Fibroblast of mammary gland (primary cell): ENCODE results near the gene SLC39A1.

Experiments
- DNase-seq: peaks from one replicate; pipeline ENCODE4 v3.0.0-alpha.2; 2010; ENCODE audit warnings: low read depth
- H3K4me3 ChIP-seq: 2 replicates; pipeline ENCODE4 v1.5.1; 2011; ENCODE audit warnings: low read depth, mild to moderate bottlenecking, low read length, moderate library complexity; ENCODE audit not compliant: control insufficient read depth
- CTCF ChIP-seq: conservative IDR thresholded peaks from 2 replicates; pipeline ENCODE4 v1.5.1; 2011; ENCODE audit warnings: low read depth, low read length, inconsistent platforms; ENCODE audit not compliant: control insufficient read depth, insufficient read depth

The SLC39A1 gene

DNA sequence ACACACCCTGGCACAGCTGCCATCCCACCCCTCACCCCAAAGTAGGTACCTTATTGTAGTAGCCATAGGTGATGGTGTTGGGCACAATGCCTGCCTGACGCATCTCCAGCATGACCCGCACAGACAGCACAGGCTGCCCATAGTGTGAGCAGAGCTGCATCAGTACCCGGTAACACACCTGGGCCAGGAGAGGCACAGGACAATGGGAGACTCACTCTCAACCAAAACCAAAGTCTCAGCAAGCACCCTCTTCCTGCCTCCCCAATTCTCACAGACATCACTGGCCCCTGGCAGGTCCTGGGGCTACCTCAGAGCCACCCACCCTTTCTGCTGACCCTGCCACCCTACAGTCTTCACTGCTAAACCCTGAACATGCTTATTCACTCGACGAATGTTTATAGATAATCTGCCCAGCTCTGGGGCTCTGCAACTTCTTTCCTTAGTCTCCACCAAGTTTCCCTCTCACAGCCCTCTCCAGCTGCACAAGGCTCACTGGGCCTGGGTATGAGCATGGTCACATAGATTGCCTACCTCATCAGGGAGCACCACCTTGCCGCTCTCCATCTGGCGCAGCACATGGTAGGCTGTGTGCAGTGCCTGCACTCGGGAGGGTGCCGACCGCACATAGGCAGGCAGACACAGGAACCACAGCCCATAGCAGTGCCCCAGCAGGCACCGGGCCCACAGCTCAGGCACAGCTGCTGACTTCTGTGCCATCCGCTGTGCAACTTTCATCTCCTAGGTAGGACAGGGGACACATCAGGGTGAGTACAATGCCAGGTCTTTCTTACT, 27.1 kb downstream of the SLC39A1 start:
- H3K4me3 ChIP-seq, result no peak overlapping the region
- DNase-seq, result no peak
- TF ChIP-seq CTCF, result no peak

GRCh38 chr1:153934746-153935145, 28.6 kb downstream of the SLC39A1 start:
- DNase-seq, result no peak
- H3K4me3 ChIP-seq, result no peak overlapping the region
- no peak for TF ChIP-seq CTCF

GRCh38 chr1:153933955-153934354, 29.4 kb downstream of the SLC39A1 start:
- no peak for TF ChIP-seq CTCF
- no peak overlapping the region for H3K4me3 ChIP-seq

DNA sequence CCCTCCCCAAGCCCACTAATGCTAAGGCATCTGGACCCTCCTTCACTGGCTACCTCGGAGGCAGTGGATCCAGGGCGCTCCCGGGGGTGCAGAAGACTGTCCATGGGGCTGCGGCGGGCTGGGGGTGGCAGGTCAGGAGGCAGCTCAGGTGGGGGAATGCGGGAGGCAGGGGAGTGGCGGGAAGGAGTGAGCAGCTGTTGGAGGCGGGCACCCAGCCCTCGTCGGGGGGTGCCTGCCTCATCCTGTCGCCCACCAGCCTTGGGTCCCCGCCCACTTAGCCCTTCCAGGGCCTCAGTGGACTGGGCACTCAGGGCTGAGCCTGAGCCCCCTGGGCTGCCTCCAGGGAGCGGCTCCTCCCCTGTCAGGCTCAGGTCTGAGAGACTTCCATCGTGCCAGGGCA, 29.9 kb downstream of the SLC39A1 start:
- H3K4me3 ChIP-seq, result no peak overlapping the region
- no peak for DNase-seq
- TF ChIP-seq CTCF, result no peak

More at GRCh38 chr1:153933955-153934354, 29.4 kb downstream of the SLC39A1 start:
- no peak for DNase-seq

DNA sequence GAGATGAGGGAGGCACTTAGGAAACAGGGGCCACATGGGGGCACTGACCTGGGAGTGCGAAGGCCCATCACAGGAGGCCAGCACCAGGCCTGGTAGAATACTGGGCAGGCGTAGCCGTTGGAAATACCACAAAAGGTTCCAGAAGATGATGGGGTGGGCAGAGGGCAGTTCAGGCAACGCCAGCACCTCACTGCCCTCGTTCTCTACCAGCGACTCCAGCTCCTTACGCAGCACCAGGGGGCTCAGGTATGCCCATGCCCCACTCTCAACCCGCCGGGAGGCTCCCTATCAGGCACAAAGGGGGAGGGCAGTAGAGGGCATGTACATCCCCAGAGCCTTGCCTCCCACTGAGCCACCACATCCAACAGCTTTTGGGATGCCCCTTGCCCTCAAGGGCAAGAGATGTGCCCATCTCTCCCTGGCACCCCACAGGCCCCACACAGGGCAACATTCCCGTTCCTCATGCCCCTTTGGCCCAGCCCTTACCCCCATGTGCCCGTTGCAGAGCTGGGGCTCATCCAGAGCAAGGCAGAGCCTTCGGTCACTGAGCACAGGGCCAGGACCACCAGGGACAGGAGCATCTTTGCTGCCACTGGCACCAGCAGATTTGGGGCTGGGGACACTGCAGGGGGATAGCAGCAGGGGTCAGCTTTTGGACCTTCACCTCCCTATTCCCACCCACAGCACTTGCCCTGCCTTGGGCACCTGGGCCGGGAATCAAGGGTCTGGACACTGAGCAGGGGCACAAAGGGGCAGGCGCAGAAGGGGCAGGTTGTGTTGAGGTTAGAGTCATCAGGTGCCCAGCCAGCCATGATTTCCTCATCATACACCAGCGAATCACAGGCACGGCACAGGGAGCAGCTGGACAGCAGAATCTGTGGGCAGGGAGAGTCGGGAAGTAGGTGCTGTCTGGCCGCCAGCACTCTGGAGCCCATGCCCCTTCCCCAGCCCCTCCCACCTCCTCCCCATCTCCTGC, 30.9 kb downstream of the SLC39A1 start:
- no peak for TF ChIP-seq CTCF
- no peak overlapping the region for H3K4me3 ChIP-seq
- no peak for DNase-seq

DNA sequence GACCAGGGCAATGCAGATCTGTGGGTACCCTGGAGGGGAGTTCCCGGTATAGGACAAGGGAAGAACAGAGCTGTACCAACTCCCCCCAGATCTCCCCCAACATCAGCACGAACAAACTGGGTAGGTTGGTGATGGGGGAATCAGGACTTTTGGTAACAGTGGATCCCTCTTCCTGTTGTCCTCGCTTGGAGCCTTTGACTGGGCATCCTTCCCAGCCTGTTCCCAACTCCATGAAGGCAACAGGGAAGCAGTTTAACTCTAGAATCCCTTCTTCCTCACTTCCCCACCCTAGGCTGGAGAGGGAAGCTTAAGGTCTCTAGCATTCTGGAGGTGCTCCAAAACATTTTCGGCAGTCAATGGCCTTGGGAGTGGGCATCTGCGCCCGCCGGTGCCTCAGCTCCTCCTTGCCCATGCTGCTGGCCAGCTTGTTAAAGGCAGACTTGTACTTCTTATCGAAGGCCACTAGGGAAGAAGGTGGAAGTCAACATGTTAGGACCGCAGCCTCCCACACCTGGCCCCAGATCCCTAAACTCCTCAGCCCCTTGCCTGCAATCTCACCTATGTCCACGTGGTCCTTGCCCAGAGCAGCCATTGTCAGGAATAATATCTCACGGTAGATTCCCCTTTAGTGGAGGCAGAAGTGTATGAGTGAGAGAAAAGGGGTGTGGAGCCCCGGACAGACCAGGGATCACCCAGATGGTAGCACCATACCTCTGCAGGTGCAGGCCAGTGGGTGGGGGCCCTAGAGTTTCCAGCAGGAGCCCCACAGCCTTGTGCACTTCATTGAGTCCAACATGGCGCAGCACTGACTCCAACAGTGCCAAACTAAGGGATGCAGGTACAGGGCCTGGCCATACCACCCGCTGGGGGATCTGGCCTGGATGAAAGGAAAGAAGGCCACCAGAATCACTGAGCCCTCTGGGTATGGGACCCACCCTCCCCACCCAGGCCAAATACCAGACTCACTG, 33.1 kb downstream of the SLC39A1 start:
- no peak for TF ChIP-seq CTCF
- DNase-seq, result no peak
- no peak overlapping the region for H3K4me3 ChIP-seq
